Ectodermal cell (in vitro differentiated cells): ENCODE data around the gene MAPK8IP1. TPM values are rescaled to one million over a fixed set of nuclear protein-coding genes. Genes with fewer than 3 reads are reported as not detected.
"Not testable (repeated sequence)": the region's sequence is repeated elsewhere in the genome, so short reads cannot be mapped to it uniquely, and the experiment has no call there.

Experiments
- H3K27ac ChIP-seq: 2 replicates; pipeline ENCODE4 v1.7.0; 2013; ENCODE audit warnings: mild to moderate bottlenecking, low read depth, low read length; ENCODE audit not compliant: insufficient read depth, poor library complexity, severe bottlenecking
- H3K27me3 ChIP-seq: 2 replicates; pipeline ENCODE4 v1.7.0; 2013; ENCODE audit warnings: mild to moderate bottlenecking, low read length; ENCODE audit not compliant: insufficient read depth, control insufficient read depth, poor library complexity, severe bottlenecking
- H3K36me3 ChIP-seq: one replicate; pipeline ENCODE4 v1.7.0; 2013; ENCODE audit warnings: low read length; ENCODE audit not compliant: control insufficient read depth, insufficient read depth
- H3K4me1 ChIP-seq: one replicate; pipeline ENCODE4 v1.7.0; 2013; ENCODE audit warnings: low read length; ENCODE audit not compliant: control insufficient read depth, insufficient read depth
- H3K4me3 ChIP-seq: 2 replicates; pipeline ENCODE4 v1.7.0; 2013; ENCODE audit warnings: low read depth, low read length, control low read depth; ENCODE audit not compliant: insufficient read depth
- H3K9me3 ChIP-seq: 2 replicates; pipeline ENCODE4 v1.7.0; 2013; ENCODE audit warnings: mild to moderate bottlenecking, low read length, moderate library complexity; ENCODE audit not compliant: control insufficient read depth
- WGBS, 2 experiments: methylation state at CpG; one replicate each; pipeline ENCODE4 v1.1.7; 2013; ENCODE audit warnings: missing lambda C conversion rate in 2 of 2; 5-methylcytosine and 5-hydroxymethylcytosine counted together
- polyA plus RNA-seq, 4 experiments: library from polyadenylated mRNA; stranded (reverse); fragments of 50-300 nt; gene quantifications; one replicate each; pipeline ENCODE4 v1.2.3, GENCODE V29; 2013

Gene MAPK8IP1
- polyA plus RNA-seq (2013, experiment 1 of 4), result 18.3 TPM
- polyA plus RNA-seq (2013, experiment 2 of 4), result 15.4 TPM
- polyA plus RNA-seq (2013, experiment 3 of 4), result 14.4 TPM
- polyA plus RNA-seq (2013, experiment 4 of 4), result 12.7 TPM

GRCh38 chr11:45885274-45885920 is at the start of gene MAPK8IP1:
Gene MAPK8IP1, plus strand, starts transcription at chr11:45885651. Its CDS starts 170 bp downstream, at chr11:45885821.
- H3K9me3 ChIP-seq, result no peaks in the 10 kb centered on the region
- 1% methylated on average over 73 of the region's 73 CpGs for WGBS, 2 experiments
- no peak within 1 kb of the TSS for H3K27ac ChIP-seq

GRCh38 chr11:45839204-45839603 is 46.2 kb upstream of the MAPK8IP1 start:
- Histone ChIP-seq H3K27me3 (peaks cover 7% of the 10 kb centered on the region), H3K9me3 (no peaks in the 10 kb centered on the region), H3K4me1 (no peaks in the 10 kb centered on the region), H3K27ac (no peak overlapping the region), H3K36me3 (no peaks in the 10 kb centered on the region), H3K4me3 (no peak overlapping the region)
- 93 to 95% methylated on average over 6 of the region's 6 CpGs for WGBS, 2 experiments

More at GRCh38 chr11:45885274-45885920, at the start of gene MAPK8IP1:
- Histone ChIP-seq H3K36me3 (no peaks in the 10 kb centered on the region), H3K4me3 (peak within 1 kb of the TSS; percentile 63), H3K4me1 (peaks cover 5% of the 10 kb centered on the region), H3K27me3 (peaks cover 18% of the 10 kb centered on the region)

- WGBS, 2 experiments, result 88 to 89% methylated on average over 13 of the region's 13 CpGs
- not testable (repeated sequence) for H3K4me1 ChIP-seq, H3K9me3 ChIP-seq, H3K4me3 ChIP-seq, H3K27ac ChIP-seq, H3K36me3 ChIP-seq
- peaks cover 12% of the 10 kb centered on the region for H3K27me3 ChIP-seq
These were observed 45.2 kb upstream of the MAPK8IP1 start for GRCh38 chr11:45840251-45840650.

- WGBS, 2 experiments, result 25% methylated on average over 22 of the region's 22 CpGs
- no peaks in the 10 kb centered on the region for H3K9me3 ChIP-seq
- H3K36me3 ChIP-seq, result no peaks in the 10 kb centered on the region
- H3K4me3 ChIP-seq, result no peak overlapping the region
- peaks cover 9% of the 10 kb centered on the region for H3K4me1 ChIP-seq
- H3K27ac ChIP-seq, result no peak overlapping the region
- peaks cover 30% of the 10 kb centered on the region for H3K27me3 ChIP-seq
These were observed 42.1 kb upstream of the MAPK8IP1 start for GRCh38 chr11:45843158-45843924.

GRCh38 chr11:45844822-45845578 is 40.5 kb upstream of the MAPK8IP1 start:
- WGBS, 2 experiments, result 74 to 78% methylated on average over 3 of the region's 3 CpGs
- no peak overlapping the region for H3K27ac ChIP-seq

GRCh38 chr11:45846174-45846675 is 39.2 kb upstream of the MAPK8IP1 start:
- WGBS, 2 experiments, result 72 to 78% methylated on average over 4 of the region's 4 CpGs
- no peaks in the 10 kb centered on the region for H3K36me3 ChIP-seq
- no peak overlapping the region for H3K27ac ChIP-seq
- no peak overlapping the region for H3K4me3 ChIP-seq
- peaks cover 30% of the 10 kb centered on the region for H3K27me3 ChIP-seq
- H3K4me1 ChIP-seq, result peaks cover 17% of the 10 kb centered on the region
- H3K9me3 ChIP-seq, result no peaks in the 10 kb centered on the region

More at GRCh38 chr11:45844822-45845578, 40.5 kb upstream of the MAPK8IP1 start:
- H3K9me3 ChIP-seq, result no peaks in the 10 kb centered on the region
- peaks cover 17% of the 10 kb centered on the region for H3K4me1 ChIP-seq
- no peaks in the 10 kb centered on the region for H3K36me3 ChIP-seq
- H3K4me3 ChIP-seq, result no peak overlapping the region
- peaks cover 30% of the 10 kb centered on the region for H3K27me3 ChIP-seq

- whole genome bisulfite sequencing, 2 experiments, result 1% methylated on average over 75 of the region's 75 CpGs
- H3K4me3 ChIP-seq, result peak within 1 kb of the TSS; percentile 66
- no peaks in the 10 kb centered on the region for H3K36me3 ChIP-seq
- no peaks in the 10 kb centered on the region for H3K9me3 ChIP-seq
- H3K27ac ChIP-seq, result peak within 1 kb of the TSS; percentile 79
- H3K4me1 ChIP-seq, result peaks cover 21% of the 10 kb centered on the region
- peaks cover 30% of the 10 kb centered on the region for H3K27me3 ChIP-seq
These were observed 38.2 kb upstream of the MAPK8IP1 start, which contains the start of gene CRY2 for GRCh38 chr11:45846974-45847910. Gene CRY2, plus strand, starts transcription at chr11:45847475. Its CDS starts 16 bp downstream, at chr11:45847491.

GRCh38 chr11:45847911-45848316 is 37.5 kb upstream of the MAPK8IP1 start:
- Histone ChIP-seq H3K27ac (peak overlapping the region; percentile 79), H3K4me1 (peaks cover 25% of the 10 kb centered on the region), H3K27me3 (peaks cover 30% of the 10 kb centered on the region), H3K9me3 (no peaks in the 10 kb centered on the region), H3K36me3 (no peaks in the 10 kb centered on the region), H3K4me3 (peak overlapping the region; percentile 66)
- 3 to 4% methylated on average over 16 of the region's 16 CpGs for WGBS, 2 experiments

GRCh38 chr11:45848654-45849081 is 36.8 kb upstream of the MAPK8IP1 start:
- Histone ChIP-seq H3K4me1 (peaks cover 25% of the 10 kb centered on the region), H3K4me3 (peak overlapping the region; percentile 66), H3K27me3 (peaks cover 25% of the 10 kb centered on the region), H3K27ac (no peak overlapping the region), H3K36me3 (no peaks in the 10 kb centered on the region), H3K9me3 (no peaks in the 10 kb centered on the region)
- WGBS, 2 experiments, result 72 to 74% methylated on average over 8 of the region's 8 CpGs
